ENCODE results near the gene SLC9A5. TPM values are rescaled to one million over a fixed set of nuclear protein-coding genes. Genes with fewer than 3 reads are reported as not detected.

SLC9A5 gene
- total and polyA plus RNA-seq, 2 donors (not counting 3 experiments of a cell fraction or from before 2014, with no cell fraction given) = 2.7 to 2.8 TPM

- H3K79me2 ChIP-seq (ENCODE audit: control insufficient read depth, insufficient read depth, low read length) = peaks cover 27% of the 10 kb centered on the region
- no peaks in the 10 kb centered on the region for H3K9me1 ChIP-seq (replicated peaks; ENCODE audit: control insufficient read depth, extremely low read depth, insufficient read depth, low read length)
- peaks cover 21% of the 10 kb centered on the region for H3K4me1 ChIP-seq (ENCODE audit: control insufficient read depth, extremely low read depth, insufficient read depth, low read length)
- H3K4me3 ChIP-seq (replicated peaks in 1 of 3; ENCODE audit: insufficient read depth in 1 of 3, low read depth in 1 of 3, low read length in 3 of 3) = no peak overlapping the region
- DNase-seq (ENCODE audit: low read depth, low spot score) (no peak), FAIRE-seq (no peak)
- H3K27ac ChIP-seq (ENCODE audit: insufficient read depth, low read depth, low read length) = no peak overlapping the region
- peaks cover 11 to 58% of the 10 kb centered on the region in 2 experiments for H3K36me3 ChIP-seq (ENCODE audit: control insufficient read depth in 2 of 2, extremely low read depth in 1 of 2, insufficient read depth in 2 of 2, low read length in 2 of 2)
- POLR2A ChIA-PET = no interaction called here
- intact Hi-C loops (cut with micrococcal nuclease) (no loop called here), dilution Hi-C loops (cut with MboI; ENCODE audit: extremely low pct_ligation_motif_present, low sequenced_read_pairs) (no loop called here)
- TF ChIP-seq GATA2 (IDR thresholded peaks at IDR 0.05; ENCODE audit: insufficient read depth, insufficient read length, low read depth, low read length) (no peak), MAX (IDR thresholded peaks at IDR 0.05; ENCODE audit: insufficient read depth, insufficient read length) (no peak), MYC (IDR thresholded peaks at IDR 0.05; ENCODE audit: low read depth, low read length) (no peak), FOS (IDR thresholded peaks at IDR 0.05; ENCODE audit: borderline replicate concordance, insufficient read depth, low read length) (no peak), CTCF (IDR thresholded peaks at IDR 0.05; ENCODE audit: extremely low read depth in 1 of 2, insufficient read depth in 1 of 2, low read depth in 1 of 2, low read length in 2 of 2) (no peak), POLR2AphosphoS5 (IDR thresholded peaks at IDR 0.05; ENCODE audit: insufficient read depth, low read depth, low read length) (no peak), POLR2A (IDR thresholded peaks at IDR 0.05; ENCODE audit: low read depth, low read length) (no peak), JUN (IDR thresholded peaks at IDR 0.05; ENCODE audit: borderline replicate concordance, insufficient read depth, insufficient read length, low read depth) (no peak), EZH2 (IDR thresholded peaks at IDR 0.05; ENCODE audit: borderline replicate concordance, low read depth, low read length, severe bottlenecking) (no peak)
- no peak overlapping the region for H2AFZ ChIP-seq (ENCODE audit: low read depth, low read length)
- no peak overlapping the region for H3K9ac ChIP-seq (replicated peaks; ENCODE audit: extremely low read depth, insufficient read depth, low read length)
- H3K9me3 ChIP-seq (replicated peaks; ENCODE audit: control insufficient read depth, insufficient read depth, low read length) = no peaks in the 10 kb centered on the region
- H4K20me1 ChIP-seq (replicated peaks; ENCODE audit: control insufficient read depth, extremely low read depth, insufficient read depth, low read length) = no peaks in the 10 kb centered on the region
- BruUV-seq (replicated peaks) = no TSS peak
- CTCF ChIA-PET = interaction anchor here (2.3 kb wide), 1 partner anchor 10 kb away, joined by 7 read pairs; the partner anchor contains the start of gene FHOD1
- H3K4me2 ChIP-seq (ENCODE audit: insufficient read depth, low read length) = no peak overlapping the region
- H3K27me3 ChIP-seq (ENCODE audit: control insufficient read depth in 2 of 2, insufficient read depth in 2 of 2, low read length in 2 of 2) = no peaks in the 10 kb centered on the region
Observed at GRCh38 chr16:67237396-67238277, 11.1 kb upstream of the SLC9A5 start.

Data from endothelial cell of umbilical vein (primary cell).